ENCODE data around the gene PLEKHN1.

The PLEKHN1 gene

DNA sequence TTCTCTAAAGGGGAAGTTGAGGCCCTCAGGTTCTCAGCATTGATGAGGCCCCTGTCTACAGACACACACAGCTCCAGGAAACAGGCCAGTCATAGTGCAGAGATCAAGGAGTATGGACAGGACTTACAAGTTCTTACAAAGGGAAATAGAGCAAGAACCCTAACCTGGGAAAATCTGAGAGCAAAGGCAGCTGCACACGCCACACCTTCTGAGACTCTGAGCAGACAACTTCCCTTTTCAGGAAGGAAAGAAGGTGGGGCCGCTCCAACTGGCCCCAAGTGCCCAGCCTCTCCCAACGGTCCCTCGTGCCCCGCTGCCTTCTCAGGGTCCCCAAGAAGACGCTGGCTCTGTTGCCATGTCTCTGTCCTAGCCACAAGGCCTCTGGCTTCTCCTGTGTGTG is 10.8 kb upstream of the PLEKHN1 start:
- H3K27ac ChIP-seq, result no peak overlapping the region
- TF ChIP-seq ZFX (IDR thresholded peaks at IDR 0.05), result no peak
- TF ChIP-seq, protein P1, sequence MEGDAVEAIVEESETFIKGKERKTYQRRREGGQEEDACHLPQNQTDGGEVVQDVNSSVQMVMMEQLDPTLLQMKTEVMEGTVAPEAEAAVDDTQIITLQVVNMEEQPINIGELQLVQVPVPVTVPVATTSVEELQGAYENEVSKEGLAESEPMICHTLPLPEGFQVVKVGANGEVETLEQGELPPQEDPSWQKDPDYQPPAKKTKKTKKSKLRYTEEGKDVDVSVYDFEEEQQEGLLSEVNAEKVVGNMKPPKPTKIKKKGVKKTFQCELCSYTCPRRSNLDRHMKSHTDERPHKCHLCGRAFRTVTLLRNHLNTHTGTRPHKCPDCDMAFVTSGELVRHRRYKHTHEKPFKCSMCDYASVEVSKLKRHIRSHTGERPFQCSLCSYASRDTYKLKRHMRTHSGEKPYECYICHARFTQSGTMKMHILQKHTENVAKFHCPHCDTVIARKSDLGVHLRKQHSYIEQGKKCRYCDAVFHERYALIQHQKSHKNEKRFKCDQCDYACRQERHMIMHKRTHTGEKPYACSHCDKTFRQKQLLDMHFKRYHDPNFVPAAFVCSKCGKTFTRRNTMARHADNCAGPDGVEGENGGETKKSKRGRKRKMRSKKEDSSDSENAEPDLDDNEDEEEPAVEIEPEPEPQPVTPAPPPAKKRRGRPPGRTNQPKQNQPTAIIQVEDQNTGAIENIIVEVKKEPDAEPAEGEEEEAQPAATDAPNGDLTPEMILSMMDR (conservative IDR thresholded peaks at IDR 0.05), result no peak

DNA sequence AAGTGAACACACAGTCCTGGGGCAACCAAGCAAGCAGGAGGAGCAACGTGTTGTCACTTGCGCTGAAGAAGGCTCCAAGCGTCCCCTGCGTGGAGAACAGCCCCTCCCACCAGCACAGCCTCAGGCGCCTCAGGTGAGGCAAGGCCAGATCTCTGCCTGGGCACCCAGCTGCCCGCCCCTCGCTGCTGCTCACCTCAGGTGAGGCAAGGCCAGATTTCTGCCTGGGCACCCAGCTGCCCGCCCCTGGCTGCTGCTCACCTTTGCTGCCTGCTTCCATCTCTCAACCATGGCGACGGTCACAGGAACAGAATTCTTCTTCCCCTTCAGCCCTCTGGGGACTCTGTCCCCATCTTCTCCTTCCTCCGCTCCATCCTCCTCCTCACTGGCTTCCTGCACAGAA is 9.6 kb upstream of the PLEKHN1 start:
- H3K27ac ChIP-seq, result no peak overlapping the region
- TF ChIP-seq, protein P1 (conservative IDR thresholded peaks at IDR 0.05), result no peak
- no peak for TF ChIP-seq ZFX (IDR thresholded peaks at IDR 0.05)

DNA sequence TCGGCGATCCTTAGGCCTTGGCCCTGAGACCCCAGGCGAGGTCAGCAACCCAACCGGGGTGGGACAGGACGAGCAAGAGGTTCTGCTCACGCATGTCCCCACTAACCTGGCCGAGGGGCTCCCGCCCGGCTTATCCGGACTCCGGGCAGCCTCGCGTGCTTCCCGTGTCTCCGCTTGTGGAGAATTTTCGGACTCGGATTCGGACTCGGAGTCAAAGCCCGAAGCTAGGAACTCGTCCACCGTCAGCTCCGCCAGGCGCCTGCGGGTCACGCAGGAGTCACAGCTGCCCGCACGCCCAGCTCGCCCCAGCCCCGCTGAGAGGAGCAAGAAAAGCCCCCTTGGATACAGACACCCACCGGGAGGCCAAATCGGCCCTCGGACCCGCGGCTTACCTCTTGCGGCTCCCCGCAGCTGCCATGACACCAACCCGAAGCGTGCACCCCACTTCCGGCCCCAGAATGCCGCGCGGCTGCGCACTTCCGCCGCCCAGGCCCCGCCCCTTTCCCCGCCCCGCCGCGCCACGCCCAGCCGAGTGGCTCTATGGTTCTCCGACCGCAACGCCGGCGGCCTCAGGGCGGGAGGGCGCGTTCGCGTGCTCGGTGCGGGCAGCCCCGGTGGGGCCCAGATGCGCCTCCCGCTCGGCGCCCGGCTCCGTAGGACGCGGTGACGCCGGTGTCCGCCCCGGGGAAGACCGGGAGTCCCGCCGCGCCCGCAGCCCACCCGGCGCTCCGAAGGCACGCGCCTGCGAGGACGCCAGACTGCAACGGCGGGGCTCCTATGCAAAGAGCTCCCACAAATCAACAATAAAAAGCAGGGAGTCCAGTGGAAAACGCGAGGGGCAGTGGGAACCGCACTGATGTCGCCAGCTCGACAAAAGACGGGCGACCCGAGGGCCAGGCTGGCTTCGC is 7.2 kb upstream of the PLEKHN1 start, which contains the start of gene NOC2L:
TSS of gene NOC2L (minus strand) at position 434 of the 908 bp plus-strand sequence. CDS start at position 418, 16 bp downstream.
- peak within 1 kb of the TSS; percentile 85 for H3K27ac ChIP-seq
- no peak for TF ChIP-seq ZFX (IDR thresholded peaks at IDR 0.05)
- TF ChIP-seq, protein P1 (conservative IDR thresholded peaks at IDR 0.05), result no peak

DNA sequence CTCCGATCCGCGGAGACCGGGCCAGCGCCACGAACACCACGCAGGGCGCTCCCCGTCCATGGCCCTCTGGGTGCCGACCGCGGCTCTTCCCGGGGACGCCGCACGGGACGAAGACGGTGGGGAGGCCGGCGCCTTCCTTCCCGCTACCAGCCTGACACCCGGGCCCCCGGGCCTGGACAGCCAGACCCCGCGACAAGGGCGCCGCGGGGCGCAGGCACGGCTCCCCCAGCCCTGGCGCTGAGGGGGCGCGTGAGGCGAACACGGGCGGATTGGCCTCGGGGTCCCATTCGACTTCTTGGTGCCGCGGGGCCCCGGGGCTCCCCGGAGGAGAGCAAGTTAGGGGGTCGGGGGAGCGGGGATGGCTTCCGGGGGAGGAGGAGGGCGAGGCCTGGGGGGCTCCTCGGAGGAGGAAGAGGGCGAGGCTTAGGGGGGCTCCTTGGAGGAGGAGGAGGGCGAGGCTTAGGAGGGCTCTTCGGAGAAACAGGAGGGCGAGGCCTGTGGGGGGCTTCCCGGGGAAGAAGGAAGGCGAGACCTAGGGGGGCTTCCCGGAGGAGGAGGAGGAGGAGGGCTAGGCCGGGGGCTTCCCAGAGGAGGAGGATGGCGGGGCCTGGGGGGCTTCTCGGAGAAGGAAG is 6.4 kb upstream of the PLEKHN1 start:
- no peak for TF ChIP-seq ZFX (IDR thresholded peaks at IDR 0.05)
- TF ChIP-seq, protein P1 (conservative IDR thresholded peaks at IDR 0.05), result no peak

DNA sequence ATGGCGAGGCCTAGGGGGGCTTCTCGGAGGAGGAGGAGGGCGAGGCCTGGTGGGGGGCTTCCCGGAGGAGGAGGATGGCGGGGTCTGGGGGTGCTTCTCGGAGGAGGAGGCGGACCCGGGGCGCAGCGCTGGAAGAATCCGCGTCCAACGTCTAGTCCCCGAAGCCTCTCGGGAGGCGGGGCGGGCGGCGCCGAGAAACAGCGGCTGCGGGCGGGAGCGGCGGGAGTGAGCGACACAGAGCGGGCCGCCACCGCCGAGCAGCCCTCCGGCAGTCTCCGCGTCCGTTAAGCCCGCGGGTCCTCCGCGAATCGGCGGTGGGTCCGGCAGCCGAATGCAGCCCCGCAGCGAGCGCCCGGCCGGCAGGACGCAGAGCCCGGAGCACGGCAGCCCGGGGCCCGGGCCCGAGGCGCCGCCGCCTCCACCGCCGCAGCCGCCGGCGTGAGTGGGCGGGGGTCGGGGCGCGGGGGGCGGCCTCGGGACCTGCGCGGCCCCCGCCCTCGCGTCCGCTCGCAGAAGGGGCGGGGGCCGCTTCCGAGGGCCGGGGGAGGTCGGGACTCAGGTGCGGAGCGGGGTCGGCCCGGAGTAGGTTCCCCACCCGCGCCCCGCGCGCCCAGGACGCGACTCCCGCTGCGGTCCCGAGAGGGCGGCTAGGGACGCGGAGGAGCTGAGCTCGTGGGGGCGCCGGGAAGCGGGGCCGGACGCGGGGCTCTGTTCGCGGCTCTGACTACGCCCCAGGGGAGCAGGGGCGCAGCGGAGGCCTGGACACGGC is 5.7 kb upstream of the PLEKHN1 start, which contains the start of gene KLHL17:
TSS of gene KLHL17 (plus strand) at position 222 of the 769 bp plus-strand sequence. CDS start at position 332, 110 bp downstream.
- TF ChIP-seq, protein P1 (conservative IDR thresholded peaks at IDR 0.05), result no peak
- TF ChIP-seq ZFX (IDR thresholded peaks at IDR 0.05), result peak; percentile 6; the same call in 1 of the 2 replicates
- H3K27ac ChIP-seq, result peak within 1 kb of the TSS; percentile 85

More for the DNA sequence above, 6.4 kb upstream of the PLEKHN1 start:
- peak overlapping the region; percentile 85 for H3K27ac ChIP-seq

DNA sequence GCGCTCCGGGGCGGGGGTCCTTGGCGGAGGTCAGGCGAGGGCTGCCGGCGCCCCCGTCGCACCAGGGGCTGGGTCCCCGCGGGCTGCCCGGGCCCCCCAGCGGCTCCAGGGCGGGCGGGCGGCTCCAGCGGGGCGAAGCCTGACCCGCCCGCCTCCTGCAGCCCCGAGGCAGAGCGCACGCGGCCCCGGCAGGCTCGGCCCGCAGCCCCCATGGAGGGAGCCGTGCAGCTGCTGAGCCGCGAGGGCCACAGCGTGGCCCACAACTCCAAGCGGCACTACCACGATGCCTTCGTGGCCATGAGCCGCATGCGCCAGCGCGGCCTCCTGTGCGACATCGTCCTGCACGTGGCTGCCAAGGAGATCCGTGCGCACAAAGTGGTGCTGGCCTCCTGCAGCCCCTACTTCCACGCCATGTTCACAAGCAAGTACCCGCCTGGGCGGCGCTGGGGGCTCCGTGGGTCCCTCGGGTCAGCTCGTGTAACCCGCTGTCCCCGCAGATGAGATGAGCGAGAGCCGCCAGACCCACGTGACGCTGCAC is 5.1 kb upstream of the PLEKHN1 start:
- TF ChIP-seq, protein P1 (conservative IDR thresholded peaks at IDR 0.05), result no peak
- TF ChIP-seq ZFX (IDR thresholded peaks at IDR 0.05), result peak; percentile 69; the same call in 1 of the 2 replicates

More for the DNA sequence above, 5.1 kb upstream of the PLEKHN1 start:
- peak overlapping the region; percentile 85 for H3K27ac ChIP-seq

Measured in C4-2B (cell line).